ENCODE results near the gene CEP170B.
"Not testable (repeated sequence)": the region's sequence is repeated elsewhere in the genome, so short reads cannot be mapped to it uniquely, and the experiment has no call there.

Gene CEP170B

GRCh38 chr14:104940526-104941150 lies 75.6 kb downstream of the CEP170B start:
- Histone ChIP-seq H3K9ac (ENCODE audit: low read depth in 1 of 2, low read length in 2 of 2) (no peak overlapping the region), H3K9me3 (ENCODE audit: control insufficient read depth in 2 of 2, low read length in 2 of 2) (no peaks in the 10 kb centered on the region), H3K36me3 (ENCODE audit: control insufficient read depth in 2 of 2, insufficient read depth in 2 of 2, low read length in 2 of 2) (no peaks in the 10 kb centered on the region), H3K4me3 (ENCODE audit: low read length in 2 of 2) (no peak overlapping the region), H3K4me1 (ENCODE audit: control insufficient read depth in 2 of 2, insufficient read depth in 2 of 2, low read length in 2 of 2) (no peaks in the 10 kb centered on the region), H3K27me3 (ENCODE audit: control insufficient read depth in 2 of 2, insufficient read depth in 2 of 2, low read length in 2 of 2) (peaks cover 9 to 14% of the 10 kb centered on the region in 2 donors), H3K27ac (ENCODE audit: low read depth in 2 of 2, low read length in 2 of 2) (no peak overlapping the region)

GRCh38 chr14:104941508-104942365 lies 76.7 kb downstream of the CEP170B start:
- H3K9ac ChIP-seq (ENCODE audit: low read depth in 1 of 2, low read length in 2 of 2) = no peak overlapping the region
- no peak overlapping the region for H3K27ac ChIP-seq (ENCODE audit: low read depth in 2 of 2, low read length in 2 of 2)
- no peaks in the 10 kb centered on the region for H3K9me3 ChIP-seq (ENCODE audit: control insufficient read depth in 2 of 2, low read length in 2 of 2)
- H3K4me3 ChIP-seq (ENCODE audit: low read length in 2 of 2) = no peak overlapping the region
- H3K36me3 ChIP-seq (ENCODE audit: control insufficient read depth in 2 of 2, insufficient read depth in 2 of 2, low read length in 2 of 2) = no peaks in the 10 kb centered on the region
- peaks cover 9 to 10% of the 10 kb centered on the region in 2 donors for H3K27me3 ChIP-seq (ENCODE audit: control insufficient read depth in 2 of 2, insufficient read depth in 2 of 2, low read length in 2 of 2)
- H3K4me1 ChIP-seq (ENCODE audit: control insufficient read depth in 2 of 2, insufficient read depth in 2 of 2, low read length in 2 of 2) = no peaks in the 10 kb centered on the region

GRCh38 chr14:104942586-104942985 lies 77.5 kb downstream of the CEP170B start:
- Histone ChIP-seq H3K36me3 (ENCODE audit: control insufficient read depth in 2 of 2, insufficient read depth in 2 of 2, low read length in 2 of 2) (no peaks in the 10 kb centered on the region), H3K9me3 (ENCODE audit: control insufficient read depth in 2 of 2, low read length in 2 of 2) (no peaks in the 10 kb centered on the region), H3K27me3 (ENCODE audit: control insufficient read depth in 2 of 2, insufficient read depth in 2 of 2, low read length in 2 of 2) (peaks cover 3 to 4% of the 10 kb centered on the region in 2 donors)

DNA sequence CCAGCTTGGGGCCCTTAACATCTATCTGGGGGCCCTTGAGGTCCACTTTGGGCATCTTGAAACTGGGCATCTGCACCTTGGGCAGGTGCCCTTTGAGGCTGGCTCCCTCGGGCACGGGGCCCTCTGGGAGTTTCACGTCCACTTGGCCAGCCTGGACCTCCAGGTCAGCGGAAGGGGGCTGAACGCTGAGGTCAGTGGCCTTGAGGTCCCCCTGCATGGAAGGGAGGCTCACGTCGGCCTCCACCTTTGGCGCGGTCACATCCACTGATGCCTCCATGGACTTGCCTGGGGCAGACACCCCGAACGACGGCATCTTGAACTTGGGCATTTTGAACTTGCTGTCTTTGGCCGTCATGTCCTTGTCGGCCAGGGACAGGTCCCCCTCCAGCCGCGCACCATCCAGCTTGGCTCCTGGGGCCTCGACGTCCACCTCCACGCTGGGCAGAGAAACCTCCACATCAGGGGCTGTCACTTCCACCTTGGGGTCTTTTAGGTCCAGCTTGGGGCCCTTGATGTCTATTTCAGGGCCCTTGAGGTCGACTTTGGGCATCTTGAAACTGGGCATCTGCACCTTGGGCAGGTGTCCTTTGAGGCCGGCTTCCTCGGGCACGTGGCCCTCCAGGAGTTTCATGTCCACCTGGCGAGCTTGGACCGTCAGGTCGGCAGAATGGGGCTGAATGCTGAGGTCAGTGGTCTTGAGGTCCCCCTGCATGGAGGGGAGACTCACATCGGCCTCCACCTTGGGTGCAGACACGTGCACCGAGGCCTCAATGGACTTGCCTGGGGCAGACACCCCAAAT lies 78.3 kb downstream of the CEP170B start:
- H3K27me3 ChIP-seq (ENCODE audit: control insufficient read depth in 2 of 2, insufficient read depth in 2 of 2, low read length in 2 of 2); H3K9me3 ChIP-seq (ENCODE audit: control insufficient read depth in 2 of 2, low read length in 2 of 2); H3K27ac ChIP-seq (ENCODE audit: low read depth in 2 of 2, low read length in 2 of 2); H3K4me1 ChIP-seq (ENCODE audit: control insufficient read depth in 2 of 2, insufficient read depth in 2 of 2, low read length in 2 of 2); H3K4me3 ChIP-seq (ENCODE audit: low read length in 2 of 2); H3K36me3 ChIP-seq (ENCODE audit: control insufficient read depth in 2 of 2, insufficient read depth in 2 of 2, low read length in 2 of 2); H3K9ac ChIP-seq (ENCODE audit: low read depth in 1 of 2, low read length in 2 of 2): not testable (repeated sequence)

More at GRCh38 chr14:104942586-104942985, 77.5 kb downstream of the CEP170B start:
- Histone ChIP-seq H3K4me3 (ENCODE audit: low read length in 2 of 2) (no peak overlapping the region), H3K9ac (ENCODE audit: low read depth in 1 of 2, low read length in 2 of 2) (no peak overlapping the region), H3K27ac (ENCODE audit: low read depth in 2 of 2, low read length in 2 of 2) (no peak overlapping the region), H3K4me1 (ENCODE audit: control insufficient read depth in 2 of 2, insufficient read depth in 2 of 2, low read length in 2 of 2) (no peaks in the 10 kb centered on the region)

DNA sequence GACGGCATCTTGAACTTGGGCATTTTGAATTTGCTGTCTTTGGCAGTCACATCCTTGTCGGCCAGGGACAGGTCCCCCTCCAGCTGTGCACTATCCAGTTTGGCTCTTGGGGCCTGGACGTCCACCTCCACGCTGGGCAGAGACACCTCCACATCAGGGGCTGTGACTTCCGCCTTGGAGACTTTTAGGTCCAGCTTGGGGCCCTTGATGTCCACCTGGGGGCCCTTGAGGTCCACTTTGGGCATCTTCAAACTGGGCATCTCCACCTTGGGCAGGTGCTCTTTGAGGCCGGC lies 78.9 kb downstream of the CEP170B start:
- not testable (repeated sequence) for H3K9ac ChIP-seq (ENCODE audit: low read depth in 1 of 2, low read length in 2 of 2); H3K4me3 ChIP-seq (ENCODE audit: low read length in 2 of 2); H3K27ac ChIP-seq (ENCODE audit: low read depth in 2 of 2, low read length in 2 of 2); H3K4me1 ChIP-seq (ENCODE audit: control insufficient read depth in 2 of 2, insufficient read depth in 2 of 2, low read length in 2 of 2); H3K36me3 ChIP-seq (ENCODE audit: control insufficient read depth in 2 of 2, insufficient read depth in 2 of 2, low read length in 2 of 2); H3K9me3 ChIP-seq (ENCODE audit: control insufficient read depth in 2 of 2, low read length in 2 of 2); H3K27me3 ChIP-seq (ENCODE audit: control insufficient read depth in 2 of 2, insufficient read depth in 2 of 2, low read length in 2 of 2)

DNA sequence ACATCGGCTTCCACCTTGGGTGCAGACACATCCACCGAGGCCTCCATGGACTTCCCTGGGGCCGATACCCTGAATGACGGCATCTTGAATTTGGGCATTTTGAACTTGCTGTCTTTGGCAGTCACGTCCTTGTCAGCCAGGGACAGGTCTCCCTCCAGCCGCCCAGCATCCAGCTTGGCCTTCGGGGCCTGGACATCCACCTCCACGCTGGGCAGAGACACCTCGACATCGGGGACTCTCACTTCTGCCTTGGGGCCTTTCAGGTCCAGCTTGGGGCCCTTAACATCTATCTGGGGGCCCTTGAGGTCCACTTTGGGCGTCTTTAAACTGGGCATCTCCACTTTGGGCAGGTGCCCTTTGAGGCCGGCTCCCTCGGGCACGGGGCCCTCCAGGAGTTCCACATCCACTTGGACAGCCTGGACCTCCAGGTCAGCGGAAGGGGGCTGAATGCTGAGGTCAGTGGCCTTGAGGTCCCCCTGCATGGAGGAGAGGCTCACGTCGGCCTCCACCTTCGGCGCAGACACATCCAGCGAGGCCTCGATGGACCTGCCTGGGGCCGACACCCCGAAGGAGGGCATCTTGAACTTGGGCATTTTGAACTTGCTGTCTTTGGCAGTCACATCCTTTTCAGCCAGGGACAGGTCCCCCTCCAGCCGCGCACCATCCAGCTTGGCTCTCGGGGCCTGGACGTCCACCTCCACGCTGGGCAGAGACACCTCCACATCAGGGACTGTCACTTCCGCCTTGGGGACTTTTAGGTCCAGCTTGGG lies 79.6 kb downstream of the CEP170B start:
- H3K27ac ChIP-seq (ENCODE audit: low read depth in 2 of 2, low read length in 2 of 2); H3K4me1 ChIP-seq (ENCODE audit: control insufficient read depth in 2 of 2, insufficient read depth in 2 of 2, low read length in 2 of 2); H3K4me3 ChIP-seq (ENCODE audit: low read length in 2 of 2); H3K36me3 ChIP-seq (ENCODE audit: control insufficient read depth in 2 of 2, insufficient read depth in 2 of 2, low read length in 2 of 2); H3K9me3 ChIP-seq (ENCODE audit: control insufficient read depth in 2 of 2, low read length in 2 of 2); H3K9ac ChIP-seq (ENCODE audit: low read depth in 1 of 2, low read length in 2 of 2); H3K27me3 ChIP-seq (ENCODE audit: control insufficient read depth in 2 of 2, insufficient read depth in 2 of 2, low read length in 2 of 2): not testable (repeated sequence)

GRCh38 chr14:104945266-104945665 lies 80.2 kb downstream of the CEP170B start:
- H3K9me3 ChIP-seq (ENCODE audit: control insufficient read depth in 2 of 2, low read length in 2 of 2); H3K4me1 ChIP-seq (ENCODE audit: control insufficient read depth in 2 of 2, insufficient read depth in 2 of 2, low read length in 2 of 2): not testable (repeated sequence)

More at GRCh38 chr14:104945266-104945665, 80.2 kb downstream of the CEP170B start:
- H3K9ac ChIP-seq (ENCODE audit: low read depth in 1 of 2, low read length in 2 of 2); H3K4me3 ChIP-seq (ENCODE audit: low read length in 2 of 2); H3K27me3 ChIP-seq (ENCODE audit: control insufficient read depth in 2 of 2, insufficient read depth in 2 of 2, low read length in 2 of 2); H3K36me3 ChIP-seq (ENCODE audit: control insufficient read depth in 2 of 2, insufficient read depth in 2 of 2, low read length in 2 of 2); H3K27ac ChIP-seq (ENCODE audit: low read depth in 2 of 2, low read length in 2 of 2): not testable (repeated sequence)
